HG03558 (cell line): ENCODE results near the gene SMARCA2.
A peak's percentile ranks its signal among the peaks of the same experiment; 100 is the strongest.

Experiments
- ATAC-seq: cut with Tn5 transposase; IDR thresholded peaks from one replicate; pipeline ENCODE4 v1.9.1; 2021; ENCODE audit warnings: moderate number of reproducible peaks; ENCODE audit not compliant: unreplicated experiment; ENCODE audit errors: extremely low read depth

Gene SMARCA2

GRCh38 chr9:2198956-2199635 lies 183.9 kb downstream of the SMARCA2 start:
- no peak for ATAC-seq

- ATAC-seq, result no peak
These were observed 185.1 kb downstream of the SMARCA2 start for GRCh38 chr9:2199999-2200796.

GRCh38 chr9:2208465-2208864 lies 193.3 kb downstream of the SMARCA2 start:
- ATAC-seq, result no peak

- no peak for ATAC-seq
These were observed 193.8 kb downstream of the SMARCA2 start for GRCh38 chr9:2208991-2209390.

- ATAC-seq, result no peak
These were observed 194.3 kb downstream of the SMARCA2 start for GRCh38 chr9:2209400-2209799.

- ATAC-seq, result no peak
These were observed 195.1 kb downstream of the SMARCA2 start for GRCh38 chr9:2210201-2210600.

GRCh38 chr9:2213830-2214468 lies 198.8 kb downstream of the SMARCA2 start:
- no peak for ATAC-seq

- no peak for ATAC-seq
These were observed 199.6 kb downstream of the SMARCA2 start for GRCh38 chr9:2214707-2215106.

GRCh38 chr9:2215921-2216441 lies 200.8 kb downstream of the SMARCA2 start:
- no peak for ATAC-seq

GRCh38 chr9:2216591-2216990 lies 201.4 kb downstream of the SMARCA2 start:
- ATAC-seq, result no peak

GRCh38 chr9:2217540-2217939 lies 202.4 kb downstream of the SMARCA2 start:
- ATAC-seq, result no peak

GRCh38 chr9:2220036-2220435 lies 204.9 kb downstream of the SMARCA2 start:
- no peak for ATAC-seq

GRCh38 chr9:2227144-2227867 lies 212.2 kb downstream of the SMARCA2 start:
- no peak for ATAC-seq

GRCh38 chr9:2228132-2228531 lies 213.0 kb downstream of the SMARCA2 start:
- no peak for ATAC-seq

GRCh38 chr9:2228641-2229040 lies 213.5 kb downstream of the SMARCA2 start:
- ATAC-seq, result no peak

GRCh38 chr9:2229109-2229721 lies 214.1 kb downstream of the SMARCA2 start:
- peak; percentile 61 for ATAC-seq

- no peak for ATAC-seq
These were observed 215.2 kb downstream of the SMARCA2 start for GRCh38 chr9:2230362-2230761.

- ATAC-seq, result no peak
These were observed 216.0 kb downstream of the SMARCA2 start for GRCh38 chr9:2231101-2231500.

- ATAC-seq, result no peak
These were observed 216.7 kb downstream of the SMARCA2 start for GRCh38 chr9:2231829-2232228.

- ATAC-seq, result no peak
These were observed 218.1 kb downstream of the SMARCA2 start for GRCh38 chr9:2233274-2233673.
